Thoracic aorta (tissue), 2 donors: ENCODE measurements around the gene PIK3R2. TPM values are rescaled to one million over a fixed set of nuclear protein-coding genes. Genes with fewer than 3 reads are reported as not detected.

Experiments
- ATAC-seq: fragments of 150-250 bp; one replicate; pipeline ENCODE4 v1.8.0; 2017; ENCODE audit warnings: low read depth; ENCODE audit not compliant: insufficient number of reproducible peaks, low FRiP score
- DNase-seq: peaks from one replicate; pipeline ENCODE4 v3.0.0-alpha.2; 2020; ENCODE audit warnings: low spot score
- H3K27ac ChIP-seq, 2 donors: fragments of 200-600 bp; sonication (generic); 1 replicate in 1 of 2; 2 replicates in 1 of 2; pipeline ENCODE4 v1.5.1; 2016; ENCODE audit warnings: mild to moderate bottlenecking in 2 of 2, moderate library complexity in 2 of 2
- H3K27me3 ChIP-seq: fragments of 200-600 bp; sonication (generic); replicated peaks from 2 replicates; pipeline ENCODE4 v1.6.0; 2016; ENCODE audit warnings: mild to moderate bottlenecking; ENCODE audit not compliant: insufficient read depth
- H3K36me3 ChIP-seq: fragments of 200-600 bp; sonication (generic); one replicate; pipeline ENCODE4 v1.5.1; 2016
- H3K4me1 ChIP-seq, 2 donors: fragments of 200-600 bp; sonication (generic); 1 replicate in 1 of 2; 2 replicates in 1 of 2; pipeline versions ENCODE4 v1.5.1 to v1.6.0; 2016; ENCODE audit warnings: low read depth in 2 of 2, mild to moderate bottlenecking in 1 of 2; ENCODE audit not compliant: control insufficient read depth in 1 of 2
- H3K4me3 ChIP-seq: fragments of 200-600 bp; sonication (generic); 2 replicates; pipeline ENCODE4 v1.5.1; 2016; ENCODE audit warnings: mild to moderate bottlenecking
- H3K9me3 ChIP-seq: fragments of 200-600 bp; sonication (generic); 2 replicates; pipeline ENCODE4 v1.5.1; 2016
- total RNA-seq, 2 donors: library from RNA; depleted of rRNA; stranded (reverse); fragments of >200 nt; gene quantifications; one replicate each; pipeline versions ENCODE4 v1.1.0 to v1.2.3, GENCODE V29; 2016
- TF ChIP-seq, protein P1 (sequence below): fragments of 200-600 bp; sonication (generic); IDR thresholded peaks from one replicate; pipeline ENCODE4 v1.5.1; 2019; ENCODE audit warnings: antibody characterized with exemption

Gene PIK3R2
- total RNA-seq, 2 donors from 2014 or later = 14.3 to 15.8 TPM

DNA sequence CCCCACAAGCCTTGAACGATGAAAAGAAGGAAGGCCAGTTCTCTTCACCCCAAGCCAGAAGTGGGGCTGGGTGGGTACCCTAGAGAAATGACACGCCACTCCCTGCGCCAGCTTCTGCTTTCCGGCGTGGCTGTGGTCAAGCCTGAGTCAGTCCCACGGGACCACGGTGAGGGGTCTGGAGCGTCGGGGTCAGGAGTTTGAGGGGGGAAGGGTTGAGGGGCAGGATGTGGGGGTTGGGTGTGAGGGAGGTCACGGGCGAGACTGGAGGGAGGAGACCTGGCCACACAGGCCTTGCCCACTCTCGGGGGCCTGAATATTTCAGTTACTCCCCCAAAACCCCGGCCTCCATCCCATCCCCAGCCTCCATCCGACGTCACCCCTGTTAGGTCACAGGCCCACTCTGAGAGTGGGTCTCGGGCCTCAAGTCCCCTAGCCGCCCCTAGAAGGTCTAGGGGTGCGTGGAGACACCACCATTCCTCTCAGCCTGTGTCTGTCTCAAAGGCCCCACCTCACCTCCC is 20.1 kb downstream of the PIK3R2 start:
- H3K27ac ChIP-seq = peak overlapping the region in 1 of 2 donors; percentile 46
- peaks cover 10% of the 10 kb centered on the region for H3K36me3 ChIP-seq
- peak overlapping the region; percentile 85 for H3K4me3 ChIP-seq
- no peaks in the 10 kb centered on the region for H3K9me3 ChIP-seq
- H3K4me1 ChIP-seq = peaks cover 6 to 12% of the 10 kb centered on the region in 2 donors
- DNase-seq (no peak), ATAC-seq (no peak)
- TF ChIP-seq, protein P1, sequence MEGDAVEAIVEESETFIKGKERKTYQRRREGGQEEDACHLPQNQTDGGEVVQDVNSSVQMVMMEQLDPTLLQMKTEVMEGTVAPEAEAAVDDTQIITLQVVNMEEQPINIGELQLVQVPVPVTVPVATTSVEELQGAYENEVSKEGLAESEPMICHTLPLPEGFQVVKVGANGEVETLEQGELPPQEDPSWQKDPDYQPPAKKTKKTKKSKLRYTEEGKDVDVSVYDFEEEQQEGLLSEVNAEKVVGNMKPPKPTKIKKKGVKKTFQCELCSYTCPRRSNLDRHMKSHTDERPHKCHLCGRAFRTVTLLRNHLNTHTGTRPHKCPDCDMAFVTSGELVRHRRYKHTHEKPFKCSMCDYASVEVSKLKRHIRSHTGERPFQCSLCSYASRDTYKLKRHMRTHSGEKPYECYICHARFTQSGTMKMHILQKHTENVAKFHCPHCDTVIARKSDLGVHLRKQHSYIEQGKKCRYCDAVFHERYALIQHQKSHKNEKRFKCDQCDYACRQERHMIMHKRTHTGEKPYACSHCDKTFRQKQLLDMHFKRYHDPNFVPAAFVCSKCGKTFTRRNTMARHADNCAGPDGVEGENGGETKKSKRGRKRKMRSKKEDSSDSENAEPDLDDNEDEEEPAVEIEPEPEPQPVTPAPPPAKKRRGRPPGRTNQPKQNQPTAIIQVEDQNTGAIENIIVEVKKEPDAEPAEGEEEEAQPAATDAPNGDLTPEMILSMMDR = no peak
- no peaks in the 10 kb centered on the region for H3K27me3 ChIP-seq

GRCh38 chr19:18173572-18174288 is 20.8 kb downstream of the PIK3R2 start, which contains the start of gene IFI30:
Gene IFI30 (plus strand): TSS chr19:18173813. CDS start chr19:18173842, 29 bp downstream.
- H3K27me3 ChIP-seq = no peaks in the 10 kb centered on the region
- peaks cover 5% of the 10 kb centered on the region for H3K36me3 ChIP-seq
- H3K9me3 ChIP-seq = no peaks in the 10 kb centered on the region
- peak within 1 kb of the TSS in 1 of 2 donors; percentile 46 for H3K27ac ChIP-seq
- peak within 1 kb of the TSS; percentile 85 for H3K4me3 ChIP-seq
- peaks cover 6 to 12% of the 10 kb centered on the region in 2 donors for H3K4me1 ChIP-seq
- ATAC-seq (no peak), DNase-seq (no peak)
- TF ChIP-seq, protein P1 = no peak

- Histone ChIP-seq H3K27ac (no peak overlapping the region), H3K36me3 (no peaks in the 10 kb centered on the region), H3K4me3 (peak overlapping the region; percentile 85), H3K27me3 (no peaks in the 10 kb centered on the region), H3K4me1 (peaks cover 6 to 12% of the 10 kb centered on the region in 2 donors), H3K9me3 (no peaks in the 10 kb centered on the region)
- DNase-seq = no peak
- no peak for ATAC-seq
- TF ChIP-seq, protein P1 = no peak
Observed at GRCh38 chr19:18174983-18175382, 22.0 kb downstream of the PIK3R2 start.

- DNase-seq (no peak), ATAC-seq (no peak)
- Histone ChIP-seq H3K4me3 (no peak overlapping the region), H3K4me1 (peaks cover 6 to 12% of the 10 kb centered on the region in 2 donors), H3K27me3 (no peaks in the 10 kb centered on the region), H3K36me3 (no peaks in the 10 kb centered on the region), H3K27ac (no peak overlapping the region), H3K9me3 (no peaks in the 10 kb centered on the region)
- TF ChIP-seq, protein P1 = no peak
Observed at GRCh38 chr19:18176367-18177310, 23.7 kb downstream of the PIK3R2 start.

DNA sequence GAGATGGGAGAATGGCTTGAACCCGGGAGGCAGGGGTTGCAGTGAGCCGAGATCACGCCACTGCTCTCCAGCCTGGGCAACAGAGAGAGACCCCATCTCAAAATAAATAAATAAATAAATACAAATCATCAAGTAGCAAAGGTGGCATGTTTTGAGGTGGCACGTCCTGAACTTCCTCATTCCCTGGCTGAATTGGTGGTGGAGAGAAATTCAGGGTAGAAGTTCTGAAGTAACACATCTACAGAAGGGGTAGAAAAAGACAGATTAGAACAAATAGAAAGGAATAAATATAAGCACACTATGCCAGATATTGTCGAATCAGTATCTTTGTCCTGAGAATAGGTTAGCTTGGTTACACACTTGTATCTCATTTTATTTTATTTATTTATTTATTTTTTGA is 27.0 kb downstream of the PIK3R2 start:
- Histone ChIP-seq H3K4me1 (no peaks in the 10 kb centered on the region), H3K4me3 (no peak overlapping the region), H3K36me3 (no peaks in the 10 kb centered on the region), H3K27ac (no peak overlapping the region), H3K27me3 (no peaks in the 10 kb centered on the region), H3K9me3 (no peaks in the 10 kb centered on the region)
- TF ChIP-seq, protein P1 = no peak
- DNase-seq = no peak
- ATAC-seq = no peak
